ENCODE measurements around the gene MMP20.

Gene MMP20

GRCh38 chr11:102615077-102615893 lies 9.8 kb downstream of the MMP20 start:
- TF ChIP-seq TAF1 (IDR thresholded peaks at IDR 0.05; ENCODE audit: low read depth) (no peak), RAD21 (IDR thresholded peaks at IDR 0.05; ENCODE audit: low read depth) (no peak), TEAD4 (IDR thresholded peaks at IDR 0.05) (no peak), REST (IDR thresholded peaks at IDR 0.05; ENCODE audit: low read depth) (no peak), FOXM1 (IDR thresholded peaks at IDR 0.05; ENCODE audit: borderline replicate concordance, low read depth) (no peak), CREB1 (IDR thresholded peaks at IDR 0.05; ENCODE audit: low read depth) (no peak), TCF12 (IDR thresholded peaks at IDR 0.05; ENCODE audit: low read depth) (no peak), YY1 (IDR thresholded peaks at IDR 0.05; ENCODE audit: low read depth) (no peak), ZBTB7A (IDR thresholded peaks at IDR 0.05; ENCODE audit: low read depth) (no peak), NFIC (IDR thresholded peaks at IDR 0.05) (no peak), MAX (IDR thresholded peaks at IDR 0.05) (no peak), CEBPB (IDR thresholded peaks at IDR 0.05) (no peak), USF1 (IDR thresholded peaks at IDR 0.05) (no peak), EP300 (IDR thresholded peaks at IDR 0.05; ENCODE audit: borderline replicate concordance) (no peak), EGR1 (IDR thresholded peaks at IDR 0.05) (no peak)

GRCh38 chr11:102614485-102614884 lies 10.6 kb downstream of the MMP20 start:
- TF ChIP-seq RAD21 (IDR thresholded peaks at IDR 0.05; ENCODE audit: low read depth), result peak; percentile 29
- no peak for TF ChIP-seq YY1 (IDR thresholded peaks at IDR 0.05; ENCODE audit: low read depth)

GRCh38 chr11:102614031-102614430 lies 11.1 kb downstream of the MMP20 start:
- no peak for TF ChIP-seq REST (IDR thresholded peaks at IDR 0.05; ENCODE audit: low read depth)
- TF ChIP-seq MAX (IDR thresholded peaks at IDR 0.05), result no peak
- TF ChIP-seq USF1 (IDR thresholded peaks at IDR 0.05), result no peak
- no peak for TF ChIP-seq ZBTB7A (IDR thresholded peaks at IDR 0.05; ENCODE audit: low read depth)
- TF ChIP-seq EP300 (IDR thresholded peaks at IDR 0.05; ENCODE audit: borderline replicate concordance), result no peak
- TF ChIP-seq EGR1 (IDR thresholded peaks at IDR 0.05), result no peak
- no peak for TF ChIP-seq CEBPB (IDR thresholded peaks at IDR 0.05)
- no peak for TF ChIP-seq CREB1 (IDR thresholded peaks at IDR 0.05; ENCODE audit: low read depth)
- no peak for TF ChIP-seq TAF1 (IDR thresholded peaks at IDR 0.05; ENCODE audit: low read depth)
- no peak for TF ChIP-seq RAD21 (IDR thresholded peaks at IDR 0.05; ENCODE audit: low read depth)
- TF ChIP-seq TCF12 (IDR thresholded peaks at IDR 0.05; ENCODE audit: low read depth), result no peak
- no peak for TF ChIP-seq NFIC (IDR thresholded peaks at IDR 0.05)
- TF ChIP-seq FOXM1 (IDR thresholded peaks at IDR 0.05; ENCODE audit: borderline replicate concordance, low read depth), result no peak
- no peak for TF ChIP-seq YY1 (IDR thresholded peaks at IDR 0.05; ENCODE audit: low read depth)
- no peak for TF ChIP-seq TEAD4 (IDR thresholded peaks at IDR 0.05)

GRCh38 chr11:102613450-102613849 lies 11.7 kb downstream of the MMP20 start:
- no peak for TF ChIP-seq USF1 (IDR thresholded peaks at IDR 0.05)
- no peak for TF ChIP-seq YY1 (IDR thresholded peaks at IDR 0.05; ENCODE audit: low read depth)
- TF ChIP-seq CREB1 (IDR thresholded peaks at IDR 0.05; ENCODE audit: low read depth), result no peak
- no peak for TF ChIP-seq FOXM1 (IDR thresholded peaks at IDR 0.05; ENCODE audit: borderline replicate concordance, low read depth)
- no peak for TF ChIP-seq EP300 (IDR thresholded peaks at IDR 0.05; ENCODE audit: borderline replicate concordance)
- no peak for TF ChIP-seq TCF12 (IDR thresholded peaks at IDR 0.05; ENCODE audit: low read depth)
- TF ChIP-seq RAD21 (IDR thresholded peaks at IDR 0.05; ENCODE audit: low read depth), result no peak
- TF ChIP-seq REST (IDR thresholded peaks at IDR 0.05; ENCODE audit: low read depth), result no peak
- TF ChIP-seq TEAD4 (IDR thresholded peaks at IDR 0.05), result no peak
- TF ChIP-seq MAX (IDR thresholded peaks at IDR 0.05), result no peak
- no peak for TF ChIP-seq NFIC (IDR thresholded peaks at IDR 0.05)
- TF ChIP-seq CEBPB (IDR thresholded peaks at IDR 0.05), result no peak
- TF ChIP-seq ZBTB7A (IDR thresholded peaks at IDR 0.05; ENCODE audit: low read depth), result no peak
- no peak for TF ChIP-seq EGR1 (IDR thresholded peaks at IDR 0.05)
- no peak for TF ChIP-seq TAF1 (IDR thresholded peaks at IDR 0.05; ENCODE audit: low read depth)
